ENCODE data around the gene HS3ST3A1. TPM values are rescaled to one million over a fixed set of nuclear protein-coding genes. Genes with fewer than 3 reads are reported as not detected.

The HS3ST3A1 gene
- total RNA-seq, 2 experiments from 2014 or later = 0.22 to 1.2 TPM

DNA sequence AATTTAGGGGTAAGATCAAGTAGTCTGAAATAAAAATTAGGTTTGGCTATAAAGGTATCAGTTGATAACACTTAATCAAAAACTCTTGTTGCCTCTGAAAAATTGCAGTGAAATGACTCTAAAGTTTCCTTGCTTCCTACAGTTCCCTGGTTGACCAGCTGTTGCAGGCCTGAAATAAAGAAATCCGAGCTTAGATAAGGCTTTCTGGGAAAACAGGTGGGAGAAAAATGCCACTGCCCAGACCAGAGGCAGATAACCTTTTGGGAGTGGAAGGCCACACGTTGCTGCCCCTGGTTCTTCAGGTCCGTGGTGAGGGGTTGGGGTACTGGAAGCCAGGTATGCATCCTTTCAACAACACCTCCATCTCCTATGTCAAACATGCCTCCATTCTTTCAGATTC lies 111.3 kb downstream of the HS3ST3A1 start:
- Mint-ChIP-seq H3K4me1 (ENCODE audit: low read depth) (no peaks in the 10 kb centered on the region), H3K4me3 (no peak overlapping the region), H3K36me3 (ENCODE audit: low read depth) (no peaks in the 10 kb centered on the region), H3K9me3 (no peaks in the 10 kb centered on the region), H3K27ac (no peak overlapping the region), H3K27me3 (peaks cover 4% of the 10 kb centered on the region)
- TF ChIP-seq, protein P1, sequence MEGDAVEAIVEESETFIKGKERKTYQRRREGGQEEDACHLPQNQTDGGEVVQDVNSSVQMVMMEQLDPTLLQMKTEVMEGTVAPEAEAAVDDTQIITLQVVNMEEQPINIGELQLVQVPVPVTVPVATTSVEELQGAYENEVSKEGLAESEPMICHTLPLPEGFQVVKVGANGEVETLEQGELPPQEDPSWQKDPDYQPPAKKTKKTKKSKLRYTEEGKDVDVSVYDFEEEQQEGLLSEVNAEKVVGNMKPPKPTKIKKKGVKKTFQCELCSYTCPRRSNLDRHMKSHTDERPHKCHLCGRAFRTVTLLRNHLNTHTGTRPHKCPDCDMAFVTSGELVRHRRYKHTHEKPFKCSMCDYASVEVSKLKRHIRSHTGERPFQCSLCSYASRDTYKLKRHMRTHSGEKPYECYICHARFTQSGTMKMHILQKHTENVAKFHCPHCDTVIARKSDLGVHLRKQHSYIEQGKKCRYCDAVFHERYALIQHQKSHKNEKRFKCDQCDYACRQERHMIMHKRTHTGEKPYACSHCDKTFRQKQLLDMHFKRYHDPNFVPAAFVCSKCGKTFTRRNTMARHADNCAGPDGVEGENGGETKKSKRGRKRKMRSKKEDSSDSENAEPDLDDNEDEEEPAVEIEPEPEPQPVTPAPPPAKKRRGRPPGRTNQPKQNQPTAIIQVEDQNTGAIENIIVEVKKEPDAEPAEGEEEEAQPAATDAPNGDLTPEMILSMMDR (IDR thresholded peaks at IDR 0.05) = no peak
- no peak overlapping the region for H3K4me3 ChIP-seq (ENCODE audit: low read length)
- no peaks in the 10 kb centered on the region for H3K27me3 ChIP-seq (ENCODE audit: control insufficient read depth in 1 of 2, insufficient read depth in 2 of 2, low read length in 2 of 2)
- H3K9me3 ChIP-seq (ENCODE audit: control insufficient read depth in 1 of 2, insufficient read depth in 1 of 2, low read length in 2 of 2) = peaks cover 0 to 3% of the 10 kb centered on the region in 2 experiments
- no peaks in the 10 kb centered on the region for H3K4me1 ChIP-seq (ENCODE audit: insufficient read depth, low read length)
- ChIA-PET POLR2A (no interaction called here), CTCF (no interaction called here)
- H3K36me3 ChIP-seq (ENCODE audit: insufficient read depth, low read length) = no peaks in the 10 kb centered on the region
- intact Hi-C loops (cut with DNase I, micrococcal nuclease) = no loop called here
- H3K27ac ChIP-seq (ENCODE audit: low read depth in 1 of 2, low read length in 2 of 2) = no peak overlapping the region
- DNase-seq (no peak), ATAC-seq (ENCODE audit: poor library complexity) (no peak)

DNA sequence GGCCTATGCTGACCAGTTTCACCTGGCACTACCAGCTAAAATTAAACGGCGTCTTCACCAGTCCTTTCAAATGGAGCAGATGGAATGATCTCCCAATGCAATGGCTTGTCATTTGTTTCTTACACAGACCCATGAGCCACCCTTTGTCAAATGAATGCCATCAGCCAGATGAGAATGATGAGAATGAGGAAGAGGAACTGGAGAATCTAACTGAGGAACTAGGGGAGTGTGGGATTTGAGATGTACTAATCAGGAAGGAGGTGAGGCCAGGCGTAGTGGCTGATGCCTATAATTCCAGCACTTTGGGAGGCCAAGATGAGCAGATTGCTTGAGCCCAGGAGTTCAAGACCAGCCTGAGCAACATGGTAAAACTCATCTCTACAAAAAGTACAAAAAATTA lies 116.4 kb downstream of the HS3ST3A1 start:
- no peak overlapping the region for H3K27ac ChIP-seq (ENCODE audit: low read depth in 1 of 2, low read length in 2 of 2)
- no peaks in the 10 kb centered on the region for H3K36me3 Mint-ChIP-seq (ENCODE audit: low read depth)

DNA sequence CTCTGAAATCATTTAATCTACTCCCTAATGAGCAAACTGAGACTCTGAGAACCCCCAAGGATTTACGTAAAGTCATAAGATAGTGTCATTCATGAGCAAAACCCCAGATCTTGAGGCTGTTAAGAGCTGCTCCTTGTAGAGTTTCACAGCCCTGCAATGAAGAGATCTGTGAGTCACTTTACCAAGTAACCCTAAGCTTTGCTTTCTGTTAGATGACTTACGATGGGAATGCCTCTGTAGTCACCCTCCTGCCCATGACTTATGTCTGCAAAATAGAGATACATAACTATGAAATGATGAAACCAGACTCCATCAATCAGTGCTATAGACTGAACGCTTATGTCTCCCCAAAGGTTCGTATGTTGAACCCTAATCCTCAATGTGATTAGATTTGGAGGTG lies 117.7 kb downstream of the HS3ST3A1 start:
- peaks cover 10 to 22% of the 10 kb centered on the region in 2 experiments for H3K9me3 ChIP-seq (ENCODE audit: control insufficient read depth in 1 of 2, insufficient read depth in 1 of 2, low read length in 2 of 2)
- no peaks in the 10 kb centered on the region for H3K4me1 ChIP-seq (ENCODE audit: insufficient read depth, low read length)
- Mint-ChIP-seq H3K27ac (no peak overlapping the region), H3K9me3 (peaks cover 15% of the 10 kb centered on the region), H3K4me3 (no peak overlapping the region), H3K36me3 (ENCODE audit: low read depth) (no peaks in the 10 kb centered on the region), H3K27me3 (peaks cover 8% of the 10 kb centered on the region), H3K4me1 (ENCODE audit: low read depth) (no peaks in the 10 kb centered on the region)
- CTCF ChIA-PET = no interaction called here
- intact Hi-C loops (cut with DNase I, micrococcal nuclease) = no loop called here
- no peaks in the 10 kb centered on the region for H3K36me3 ChIP-seq (ENCODE audit: insufficient read depth, low read length)
- no peak overlapping the region for H3K27ac ChIP-seq (ENCODE audit: low read depth in 1 of 2, low read length in 2 of 2)
- ATAC-seq (ENCODE audit: poor library complexity) = no peak
- H3K27me3 ChIP-seq (ENCODE audit: control insufficient read depth in 1 of 2, insufficient read depth in 2 of 2, low read length in 2 of 2) = no peaks in the 10 kb centered on the region
- no peak for DNase-seq
- TF ChIP-seq, protein P1 (IDR thresholded peaks at IDR 0.05) = no peak
- POLR2A ChIA-PET = no interaction called here
- no peak overlapping the region for H3K4me3 ChIP-seq (ENCODE audit: low read length)

More for the DNA sequence above, 116.4 kb downstream of the HS3ST3A1 start:
- no peaks in the 10 kb centered on the region for H3K27me3 ChIP-seq (ENCODE audit: control insufficient read depth in 1 of 2, insufficient read depth in 2 of 2, low read length in 2 of 2)
- POLR2A ChIA-PET = no interaction called here
- peaks cover 8% of the 10 kb centered on the region for H3K27me3 Mint-ChIP-seq
- peaks cover 10 to 14% of the 10 kb centered on the region in 2 experiments for H3K9me3 ChIP-seq (ENCODE audit: control insufficient read depth in 1 of 2, insufficient read depth in 1 of 2, low read length in 2 of 2)
- CTCF ChIA-PET = no interaction called here
- DNase-seq (no peak), ATAC-seq (ENCODE audit: poor library complexity) (no peak)
- H3K4me3 ChIP-seq (ENCODE audit: low read length) = no peak overlapping the region
- H3K4me3 Mint-ChIP-seq = no peak overlapping the region
- TF ChIP-seq, protein P1 (IDR thresholded peaks at IDR 0.05) = no peak
- intact Hi-C loops (cut with DNase I, micrococcal nuclease) = no loop called here
- no peaks in the 10 kb centered on the region for H3K36me3 ChIP-seq (ENCODE audit: insufficient read depth, low read length)
- H3K9me3 Mint-ChIP-seq = peaks cover 13% of the 10 kb centered on the region
- no peak overlapping the region for H3K27ac Mint-ChIP-seq
- no peaks in the 10 kb centered on the region for H3K4me1 ChIP-seq (ENCODE audit: insufficient read depth, low read length)
- H3K4me1 Mint-ChIP-seq (ENCODE audit: low read depth) = no peaks in the 10 kb centered on the region
